OCI-M2 (cell line): ENCODE data around the gene HIVEP3.
"Not testable (repeated sequence)": the region's sequence is repeated elsewhere in the genome, so short reads cannot be mapped to it uniquely, and the experiment has no call there.

ENCODE experiments used
- DNase-seq: peaks from one replicate; lab custom pipeline; 2025; ENCODE audit not compliant: unreplicated experiment; lab: John Stamatoyannopoulos, UW

HIVEP3 gene

GRCh38 chr1:41573785-41574713 lies 344.7 kb downstream of the HIVEP3 start:
- DNase-seq = no peak

- DNase-seq = no peak
Measured at GRCh38 chr1:41573194-41573593, 345.5 kb downstream of the HIVEP3 start.

GRCh38 chr1:41572224-41572623 lies 346.5 kb downstream of the HIVEP3 start:
- no peak for DNase-seq

- DNase-seq = no peak
Measured at GRCh38 chr1:41571041-41571440, 347.7 kb downstream of the HIVEP3 start.

DNA sequence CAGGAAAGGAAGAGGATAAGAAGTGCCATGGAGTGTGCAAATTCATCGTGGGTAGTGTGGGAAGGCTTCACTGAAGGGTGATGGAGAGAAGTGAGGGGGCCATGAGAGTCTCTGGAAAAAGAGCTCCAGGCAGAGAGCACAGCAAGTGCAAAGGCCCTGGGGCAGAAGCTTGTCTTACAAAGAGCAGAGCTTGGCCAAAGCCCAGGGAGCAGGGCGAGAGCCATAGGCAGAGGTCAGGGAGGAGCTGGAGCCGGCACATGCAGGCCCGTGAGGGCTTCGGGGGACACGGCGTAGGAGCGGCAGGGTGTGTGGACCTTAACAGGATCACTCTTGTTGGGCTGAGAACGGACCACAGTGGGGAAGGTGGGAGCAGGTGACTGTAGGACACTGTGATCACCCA lies 350.5 kb downstream of the HIVEP3 start:
- DNase-seq = no peak

- no peak for DNase-seq
Measured at GRCh38 chr1:41566969-41567368, 351.8 kb downstream of the HIVEP3 start.

- no peak for DNase-seq
Measured at GRCh38 chr1:41566274-41566885, 352.3 kb downstream of the HIVEP3 start.

DNA sequence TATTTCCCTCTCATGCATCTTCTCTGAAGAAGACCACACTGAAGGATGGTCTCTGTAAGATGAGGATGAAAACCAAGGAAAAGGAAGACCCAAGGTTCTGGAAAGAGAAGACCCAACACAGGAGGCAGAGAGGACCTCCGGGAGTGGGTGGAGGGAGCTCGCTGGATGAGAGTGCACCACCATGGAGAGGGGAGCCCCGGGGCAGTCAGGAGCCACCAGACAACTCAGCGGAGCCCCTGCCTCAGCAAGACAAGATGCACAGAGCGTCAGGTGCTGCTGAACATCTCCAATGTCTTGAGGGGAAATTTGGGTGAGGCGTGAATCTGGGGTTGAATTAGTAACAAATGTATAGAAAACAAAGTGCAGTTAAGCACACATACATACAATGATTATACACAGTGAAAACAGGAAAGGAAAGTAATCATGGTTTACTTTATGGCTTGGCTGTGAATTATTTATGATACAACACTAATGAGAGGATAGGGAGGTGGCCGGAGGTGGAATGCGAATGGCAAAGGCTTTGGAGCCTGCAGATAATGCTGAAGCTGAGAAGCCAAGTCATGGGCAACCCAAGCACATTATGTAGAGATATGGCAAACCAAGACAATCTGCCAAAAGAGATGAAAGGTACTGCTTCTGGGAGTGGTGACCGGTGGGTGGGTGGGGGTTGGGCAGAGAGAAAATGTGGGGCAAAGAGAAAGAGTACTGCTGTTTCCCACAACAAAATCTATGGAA lies 353.8 kb downstream of the HIVEP3 start:
- DNase-seq = no peak

- DNase-seq = no peak
Measured at GRCh38 chr1:41562328-41562727, 356.4 kb downstream of the HIVEP3 start.

DNA sequence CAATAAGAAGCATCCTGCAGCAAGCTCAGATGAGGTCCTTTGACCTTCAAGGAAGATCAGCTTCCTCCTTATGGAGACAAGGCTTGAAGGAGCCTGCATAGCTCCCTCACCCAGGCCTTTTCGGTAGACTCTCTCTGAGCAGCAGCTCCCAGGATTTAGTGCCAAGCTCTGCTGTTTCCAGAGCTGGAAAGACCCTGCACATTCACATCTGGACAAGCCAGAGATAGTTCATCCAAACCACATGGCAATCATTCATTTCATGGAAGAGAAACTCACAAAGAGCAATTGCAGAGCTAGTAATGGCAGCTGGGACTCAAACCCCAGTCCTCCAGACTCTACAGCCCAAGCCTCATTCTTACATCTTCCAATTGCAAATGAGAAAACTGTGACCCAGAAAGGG lies 357.8 kb downstream of the HIVEP3 start:
- no peak for DNase-seq

DNA sequence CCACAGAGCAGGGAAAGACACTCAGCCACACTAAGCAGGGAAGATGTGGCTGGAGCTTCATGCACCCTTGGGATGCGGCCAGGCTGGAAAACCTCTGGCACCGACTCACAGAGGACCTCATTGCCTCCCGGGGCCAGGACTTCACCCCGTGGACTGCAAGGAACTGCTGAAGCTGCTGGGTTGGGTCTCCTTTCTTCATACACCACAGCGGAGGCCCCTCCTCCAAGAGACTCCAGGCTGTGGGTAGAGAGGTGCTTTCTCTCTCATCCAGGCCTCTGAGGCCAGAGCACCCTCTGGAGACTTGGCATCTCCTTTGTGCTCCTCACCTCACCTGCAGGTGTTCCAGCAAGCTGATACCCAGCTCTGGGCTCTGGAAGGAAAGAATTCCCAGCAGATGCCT lies 358.2 kb downstream of the HIVEP3 start:
- no peak for DNase-seq

GRCh38 chr1:41559331-41559730 lies 359.4 kb downstream of the HIVEP3 start:
- DNase-seq = no peak

- DNase-seq = no peak
Measured at GRCh38 chr1:41558761-41559171, 360.0 kb downstream of the HIVEP3 start.

DNA sequence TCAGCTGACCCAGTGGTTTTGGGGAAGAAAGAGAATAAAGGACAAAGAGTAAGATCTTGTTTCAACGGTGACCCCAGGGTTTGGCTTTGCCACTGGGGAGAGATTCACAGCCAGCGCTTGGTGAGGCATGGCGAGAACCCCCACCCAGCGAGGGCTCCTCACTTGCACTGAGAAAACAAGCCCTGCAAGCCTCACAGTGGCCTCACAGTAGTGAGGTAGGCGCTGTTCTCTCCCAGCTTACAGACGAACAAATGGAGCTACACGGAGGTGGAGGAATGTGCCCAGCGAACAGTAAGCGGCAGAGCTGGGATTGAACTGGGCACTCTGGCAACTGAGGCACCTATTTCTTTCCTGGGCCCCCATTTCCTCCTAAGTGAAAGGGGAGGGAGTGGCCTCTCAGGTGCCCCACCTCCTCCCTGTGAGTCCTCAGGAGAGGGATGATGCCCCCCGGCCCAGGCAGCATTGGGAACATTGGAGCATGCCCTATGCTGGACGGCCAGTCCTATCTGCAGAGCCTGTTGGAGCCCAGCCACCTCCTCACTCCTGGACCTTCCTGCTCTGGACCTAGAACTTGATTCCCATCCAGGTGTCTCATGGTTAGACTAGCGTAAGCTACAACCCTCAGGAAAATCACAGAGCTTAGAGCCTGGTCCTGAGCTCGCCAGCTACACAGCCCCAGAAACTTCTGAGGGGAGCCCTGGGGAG lies 360.8 kb downstream of the HIVEP3 start:
- no peak for DNase-seq

GRCh38 chr1:41554746-41555145 lies 364.0 kb downstream of the HIVEP3 start:
- DNase-seq = not testable (repeated sequence)

- no peak for DNase-seq
Measured at GRCh38 chr1:41547781-41548560, 370.8 kb downstream of the HIVEP3 start.

- DNase-seq = no peak
Measured at GRCh38 chr1:41547336-41547735, 371.4 kb downstream of the HIVEP3 start.

DNA sequence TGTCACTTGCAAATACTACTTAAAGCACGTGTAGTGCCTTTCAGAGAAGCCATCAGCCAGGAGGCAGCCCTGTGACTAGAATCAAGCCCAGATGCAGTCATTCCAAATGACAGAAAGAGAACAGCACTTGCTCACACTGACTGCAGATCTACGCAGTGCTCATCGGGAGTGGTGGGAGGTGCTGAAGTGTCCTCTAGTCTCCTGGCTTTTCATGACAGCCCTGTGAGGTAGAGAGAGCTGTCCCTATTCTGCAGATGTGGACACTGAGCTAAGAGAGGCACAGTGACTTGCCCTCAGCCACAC lies 371.9 kb downstream of the HIVEP3 start:
- no peak for DNase-seq

GRCh38 chr1:41545996-41546832 lies 372.5 kb downstream of the HIVEP3 start:
- DNase-seq = no peak
